Endometrial microvascular endothelial cells (primary cell): ENCODE results near the gene NAV2. TPM values are rescaled to one million over a fixed set of nuclear protein-coding genes. Genes with fewer than 3 reads are reported as not detected.
"Not testable (repeated sequence)": the region's sequence is repeated elsewhere in the genome, so short reads cannot be mapped to it uniquely, and the experiment has no call there.

Experiments used
- in situ Hi-C: cut with HindIII; loops from 2 replicates; pipeline ENCODE4 v1.10.0; 2017; ENCODE audit warnings: low sequenced_read_pairs, low pct_unique_long_range_greater_than_20kb; ENCODE audit errors: inconsistent ontology term
- total RNA-seq: library from RNA; depleted of rRNA; stranded (reverse); fragments of >200 nt; gene quantifications from one replicate; pipeline ENCODE4 v1.2.3, GENCODE V29; 2015; ENCODE audit errors: inconsistent ontology term

The NAV2 gene
- total RNA-seq, 1 donor from 2014 or later, result 27.0 TPM

DNA sequence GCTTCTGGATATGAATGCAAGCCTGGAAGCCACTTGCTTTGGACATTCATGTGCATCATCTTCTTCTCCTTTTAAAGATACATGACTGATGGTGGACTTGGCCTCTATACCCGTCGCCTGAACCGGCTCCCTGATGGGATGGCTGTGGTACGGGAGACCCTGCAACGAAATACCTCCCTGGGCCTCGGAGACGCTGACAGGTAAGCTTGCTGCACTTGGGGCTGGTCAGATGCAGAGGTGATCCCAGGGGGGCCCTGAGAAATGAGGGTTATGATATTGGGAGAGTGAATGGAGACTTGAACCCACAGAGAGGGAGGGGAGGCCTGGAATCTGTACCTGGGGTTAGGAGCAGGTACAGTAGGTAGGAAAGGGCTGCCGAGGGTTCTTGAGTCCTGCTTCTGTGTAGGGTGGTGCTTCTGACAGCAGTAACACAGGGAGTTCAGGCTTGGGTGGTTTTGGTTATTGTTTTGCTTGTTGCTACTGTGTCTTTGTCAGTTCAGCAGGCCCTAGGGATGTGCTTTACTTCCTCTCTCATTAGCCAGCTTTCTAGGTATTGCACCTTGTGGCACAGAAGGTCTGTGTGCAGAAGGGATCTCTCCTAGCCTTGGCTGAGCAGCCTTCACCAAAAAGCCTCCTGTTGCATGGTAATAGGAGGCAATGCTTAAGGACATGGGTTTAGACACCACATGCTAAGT lies 271.6 kb downstream of the NAV2 start:
- in situ Hi-C loops, result no loop called here

DNA sequence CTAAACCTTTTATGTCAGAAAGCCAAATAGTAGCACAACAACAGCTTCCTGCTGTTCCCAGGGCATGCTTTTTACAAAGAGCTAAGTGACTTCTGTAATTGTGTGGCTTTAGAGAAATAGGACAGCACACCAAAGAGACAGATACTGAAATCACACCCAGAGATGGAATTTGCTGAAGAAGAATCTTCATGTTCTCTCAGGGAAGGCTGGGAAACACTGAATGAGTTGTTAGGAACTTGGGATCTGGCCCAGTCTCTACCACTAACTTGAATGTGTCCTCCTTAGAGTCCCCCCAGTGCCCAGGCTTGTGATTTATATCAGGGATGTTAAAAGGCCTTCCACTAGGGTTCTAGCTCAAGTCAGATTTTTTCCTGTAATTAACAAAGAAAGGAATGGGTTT lies 272.5 kb downstream of the NAV2 start:
- in situ Hi-C loops, result no loop called here

DNA sequence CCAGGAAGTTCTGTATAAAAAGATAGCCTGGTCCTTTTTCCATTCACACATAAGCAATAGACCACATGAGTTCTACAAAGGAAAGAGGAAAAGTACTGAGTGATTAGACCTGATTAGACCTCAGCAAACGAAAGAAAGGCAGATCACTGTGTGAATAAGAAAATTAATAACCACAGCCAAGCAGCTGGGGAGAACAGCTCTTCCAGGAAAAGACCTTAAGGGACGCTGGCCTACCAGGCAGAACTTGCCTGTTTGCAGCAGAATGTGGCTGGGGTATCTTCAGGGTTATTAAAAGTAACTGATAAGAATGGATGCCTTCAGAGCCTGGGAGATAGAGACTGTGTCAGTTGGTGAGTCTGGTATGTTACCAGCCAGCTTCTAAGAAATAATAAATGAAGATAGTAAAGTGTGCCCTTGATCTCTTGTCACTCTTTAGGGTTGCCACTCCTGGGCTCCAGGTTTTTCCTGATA lies 274.7 kb downstream of the NAV2 start:
- in situ Hi-C loops, result no loop called here

DNA sequence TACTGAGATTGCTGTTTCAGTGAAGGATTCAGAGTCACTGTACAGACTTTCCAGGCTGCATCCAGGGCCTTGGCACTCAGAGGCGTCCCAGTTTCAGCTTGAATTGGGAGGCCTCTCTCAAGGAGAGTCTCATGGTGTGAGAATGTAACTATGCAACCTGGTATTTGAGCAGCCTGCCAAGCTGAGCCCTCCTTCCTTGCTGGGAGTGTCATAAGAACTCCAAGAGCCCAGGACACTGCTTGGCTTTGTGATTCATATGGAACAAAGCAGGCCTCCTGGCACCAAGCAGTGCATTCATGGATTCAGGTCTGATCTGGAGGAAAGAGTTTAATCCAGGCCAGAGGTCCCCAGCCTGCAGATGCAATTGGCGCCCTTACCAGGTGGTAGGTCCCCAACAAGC lies 276.0 kb downstream of the NAV2 start:
- in situ Hi-C loops, result no loop called here

DNA sequence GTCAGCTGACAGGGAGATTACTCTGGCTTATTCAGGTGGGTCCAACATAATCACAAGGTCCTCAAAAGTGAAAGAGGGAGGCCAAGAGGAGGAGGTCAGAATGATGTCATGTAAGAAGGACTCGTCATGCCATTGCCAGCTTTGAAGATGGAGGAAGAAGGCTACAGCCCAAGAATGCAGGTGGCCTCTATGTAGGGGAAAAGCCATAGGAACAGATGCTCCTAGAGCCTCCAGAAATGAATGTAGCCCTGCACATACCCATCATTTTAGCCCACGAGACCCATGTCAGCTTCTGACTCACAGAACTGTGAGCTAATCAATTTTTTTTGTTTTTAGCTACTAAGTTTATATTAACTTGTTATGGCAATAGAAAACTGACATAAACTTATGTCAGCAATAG lies 276.6 kb downstream of the NAV2 start:
- in situ Hi-C loops, result no loop called here

DNA sequence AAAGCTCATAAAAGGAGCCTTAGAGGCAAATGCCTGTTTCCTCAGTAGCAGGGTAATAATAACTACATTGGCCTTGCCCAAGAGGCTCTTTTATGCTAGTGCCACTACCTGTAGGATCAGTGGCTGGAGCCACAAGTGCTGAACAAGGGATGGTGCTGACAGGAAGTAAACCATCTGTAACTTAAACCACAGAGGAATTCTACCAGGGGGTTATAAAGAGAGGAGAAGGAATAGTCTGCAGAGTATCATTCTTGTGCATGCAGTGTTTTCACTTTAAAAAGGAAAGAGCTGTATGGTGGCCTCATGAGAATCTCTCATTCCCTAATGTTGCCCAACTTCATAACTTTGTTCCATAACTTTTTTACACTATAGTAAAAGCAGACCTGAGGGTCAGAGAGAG lies 279.5 kb downstream of the NAV2 start:
- in situ Hi-C loops, result no loop called here

DNA sequence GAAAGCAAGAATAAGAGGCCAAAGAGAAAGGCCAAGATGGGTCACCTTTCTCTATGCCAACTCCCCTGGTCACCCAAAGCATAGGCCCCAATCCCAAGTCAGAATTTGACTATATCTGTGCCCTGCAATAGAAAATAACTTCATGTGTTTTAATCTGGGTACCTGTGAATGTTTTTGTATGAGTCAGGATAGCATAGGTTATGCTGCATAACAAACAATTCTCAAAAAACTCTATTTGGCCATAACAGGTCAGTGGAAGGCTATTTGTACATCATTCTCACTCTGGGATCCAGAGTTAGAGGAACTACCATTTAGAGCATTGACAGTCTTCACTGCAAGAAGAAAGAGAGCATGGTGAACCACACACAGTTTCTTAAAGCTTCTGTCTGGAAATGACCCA lies 280.4 kb downstream of the NAV2 start:
- in situ Hi-C loops, result no loop called here

DNA sequence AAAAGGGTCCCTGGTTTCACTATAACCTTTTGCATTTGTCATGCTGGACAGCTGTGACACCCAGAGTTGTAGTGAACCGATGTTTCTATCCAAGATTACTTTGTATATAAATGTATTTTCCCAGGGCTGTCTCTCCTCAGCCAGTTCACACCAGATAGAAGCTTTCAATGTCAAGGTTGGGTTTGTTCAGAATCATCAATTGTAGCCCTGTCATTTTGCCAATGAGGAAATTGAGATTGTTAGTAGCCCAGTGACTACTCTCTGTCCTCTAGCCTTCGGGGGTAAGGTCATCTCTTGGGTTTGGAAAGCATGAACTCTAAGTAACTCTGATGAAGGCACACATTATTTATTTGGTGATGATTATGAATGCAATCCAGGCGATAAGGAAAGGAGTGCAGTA lies 282.0 kb downstream of the NAV2 start:
- in situ Hi-C loops, result no loop called here

DNA sequence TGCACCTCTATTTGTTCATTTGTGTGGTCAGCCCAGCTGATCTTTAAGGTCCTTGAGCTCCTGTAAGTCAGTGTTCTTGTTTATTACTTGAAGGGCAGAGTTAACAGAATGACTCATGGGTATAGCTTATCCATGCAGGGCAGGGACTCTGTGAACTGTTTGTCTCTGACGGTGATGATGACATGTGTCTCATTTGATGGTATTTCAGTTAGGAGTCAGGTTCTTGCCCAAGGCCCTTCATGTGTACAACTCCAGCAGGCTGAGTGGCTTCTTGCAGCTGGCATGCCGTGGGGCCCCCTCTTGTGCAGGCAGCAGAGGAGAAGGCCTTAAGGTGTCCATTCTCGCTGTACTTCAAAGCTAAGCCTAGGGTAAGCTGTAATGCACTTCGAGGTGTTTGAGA lies 282.5 kb downstream of the NAV2 start:
- in situ Hi-C loops, result no loop called here

DNA sequence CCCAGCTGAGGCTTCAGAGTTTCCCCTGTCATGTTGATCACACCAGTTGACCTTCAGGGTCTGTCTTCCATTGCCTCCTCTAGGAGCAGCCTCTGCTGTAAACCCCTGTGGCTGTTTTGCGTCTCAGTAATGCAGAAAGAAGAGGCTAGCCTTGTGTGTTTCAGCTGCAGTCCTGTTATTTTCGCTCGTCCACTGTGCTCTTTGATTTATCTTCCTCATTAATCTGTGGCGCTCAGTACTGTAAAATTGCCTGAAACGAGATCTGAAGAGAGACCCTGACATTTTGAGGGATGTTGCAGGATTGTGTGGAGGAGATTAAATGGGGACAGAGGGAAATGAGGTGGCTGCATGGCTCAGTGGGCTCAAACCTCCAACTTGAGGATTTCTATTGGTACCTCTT lies 283.9 kb downstream of the NAV2 start:
- in situ Hi-C loops, result no loop called here

DNA sequence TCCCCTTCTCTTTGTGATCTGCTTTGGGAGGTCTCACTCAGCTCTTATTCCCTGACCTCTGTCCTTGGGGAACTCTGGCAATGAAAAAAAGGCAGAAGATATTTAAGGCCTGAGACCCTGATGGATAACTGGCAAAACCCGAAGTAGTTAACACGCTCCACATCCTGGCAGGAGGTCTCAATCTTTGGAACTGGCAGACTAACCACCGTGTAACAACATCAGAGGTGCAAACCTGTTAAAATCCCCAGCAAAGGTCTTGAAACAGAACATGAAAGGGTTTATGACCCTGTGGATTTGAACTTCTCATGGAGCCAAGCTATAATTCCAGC lies 287.3 kb downstream of the NAV2 start:
- in situ Hi-C loops, result no loop called here

DNA sequence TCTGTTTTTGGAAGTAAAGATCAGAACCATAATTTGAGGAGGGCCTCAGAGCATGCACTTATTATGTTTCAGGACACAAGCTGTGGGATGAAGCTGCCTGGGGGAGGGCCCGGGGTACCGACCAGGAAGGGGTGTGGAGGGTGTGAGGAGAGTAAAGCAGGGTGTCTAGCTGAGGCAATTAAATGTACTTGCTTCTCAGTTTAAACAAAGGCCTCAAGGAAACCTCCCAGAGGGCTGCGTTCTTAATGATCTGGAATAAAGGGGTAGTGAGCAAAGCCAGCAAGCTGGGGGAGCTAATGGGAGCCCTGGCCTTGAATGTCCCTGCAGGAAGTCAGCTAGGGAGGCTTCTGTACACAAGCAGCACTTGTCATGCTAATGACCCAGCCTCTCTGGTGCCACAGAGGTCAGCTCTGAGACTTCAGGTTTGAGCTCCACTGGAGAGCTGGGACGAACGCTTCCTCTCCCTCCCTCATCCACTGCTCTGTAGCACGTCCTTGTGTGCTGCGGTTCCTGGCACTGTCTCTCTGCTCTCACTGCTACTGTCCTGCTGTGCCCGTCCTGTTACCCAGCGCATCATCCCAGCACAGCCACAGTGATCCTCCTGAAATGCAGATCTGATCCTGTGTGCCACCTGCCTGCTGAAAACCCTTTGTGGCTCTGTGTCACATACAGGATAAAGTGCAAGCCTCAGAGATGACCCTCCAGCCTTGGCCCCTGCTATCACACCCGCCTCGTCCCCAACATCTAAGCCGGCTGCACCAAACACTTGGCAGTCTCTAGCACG lies 287.9 kb downstream of the NAV2 start:
- in situ Hi-C loops, result no loop called here

DNA sequence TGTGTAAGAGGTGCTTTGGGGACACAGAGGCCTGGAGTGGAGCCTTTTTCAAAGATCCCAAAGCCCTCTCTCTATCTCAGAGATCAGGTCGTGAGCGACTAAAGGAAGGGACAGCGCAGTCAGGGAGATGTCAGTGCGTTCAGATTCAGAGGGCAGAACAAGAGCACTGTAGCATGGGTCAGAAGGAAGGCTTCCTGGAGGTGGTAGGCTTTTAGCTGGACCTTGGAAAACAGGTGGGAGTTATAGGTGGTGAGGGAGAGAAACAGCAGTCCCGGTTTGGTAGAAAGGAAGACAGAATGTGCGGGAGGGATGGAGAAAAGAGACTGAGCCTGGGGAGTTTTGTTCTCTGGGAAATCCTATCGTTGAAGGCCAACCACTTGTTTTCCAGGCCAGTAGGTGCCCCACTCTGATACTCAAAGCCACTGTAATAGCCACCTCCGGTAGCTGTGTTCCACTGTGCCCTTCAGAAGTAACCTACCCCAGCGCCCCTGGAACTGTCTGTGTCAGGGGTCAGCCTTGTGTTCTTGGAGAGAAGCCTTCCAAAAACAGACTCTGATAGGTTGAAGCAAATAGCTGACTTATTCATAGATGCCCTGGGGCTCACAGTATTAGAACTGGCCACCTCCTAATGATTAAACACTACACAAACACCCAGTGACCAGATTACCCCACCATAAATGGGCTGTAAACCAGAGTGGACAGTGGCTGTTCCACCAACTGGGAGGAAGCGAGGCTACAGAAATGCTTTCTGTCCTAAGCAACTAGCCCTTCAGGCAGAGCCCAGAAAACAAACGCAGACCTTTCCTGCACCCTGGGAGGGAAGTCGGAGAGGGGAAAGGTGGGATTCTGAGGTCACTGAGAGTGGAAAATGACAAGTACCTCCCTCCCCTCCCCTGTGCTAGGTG lies 289.9 kb downstream of the NAV2 start:
- in situ Hi-C loops, result no loop called here

DNA sequence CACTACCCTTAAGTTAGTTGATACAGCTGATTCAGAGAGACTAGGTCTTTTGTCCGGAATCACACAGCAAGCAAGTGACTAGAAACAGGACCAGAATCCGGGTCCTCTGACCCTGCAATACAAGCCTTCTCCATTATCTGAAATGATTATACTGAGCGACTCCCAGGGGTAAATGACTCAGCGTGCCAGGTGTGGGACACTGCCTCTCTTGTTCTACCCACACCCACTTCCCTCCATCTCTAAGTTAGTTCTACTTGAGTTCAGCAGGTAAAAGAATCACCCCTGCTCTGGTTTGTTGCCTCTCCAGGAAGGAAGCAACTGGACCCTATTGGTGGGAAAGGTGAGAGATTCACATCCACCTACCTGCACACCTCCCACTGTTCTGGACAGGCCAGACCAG lies 290.7 kb downstream of the NAV2 start:
- in situ Hi-C loops, result no loop called here

DNA sequence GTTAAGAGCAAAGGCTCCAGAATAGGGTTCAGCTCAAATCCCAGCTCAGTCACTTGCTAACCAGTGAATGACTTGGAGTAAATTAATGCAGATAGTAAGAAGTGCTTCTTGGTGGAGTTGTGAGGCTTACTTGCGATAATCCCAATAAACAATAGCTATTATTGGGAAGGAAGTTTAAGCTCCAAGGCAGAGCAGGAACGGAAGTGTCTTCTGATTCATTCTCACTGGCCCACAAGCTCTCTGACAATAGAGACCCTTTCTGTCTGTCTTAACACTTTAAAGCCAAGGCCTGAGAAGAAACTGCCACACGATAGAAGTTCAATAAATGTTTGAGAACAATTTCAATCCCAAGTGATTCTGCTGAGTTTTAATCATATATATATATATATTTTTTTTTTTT lies 292.2 kb downstream of the NAV2 start:
- in situ Hi-C loops, result no loop called here

DNA sequence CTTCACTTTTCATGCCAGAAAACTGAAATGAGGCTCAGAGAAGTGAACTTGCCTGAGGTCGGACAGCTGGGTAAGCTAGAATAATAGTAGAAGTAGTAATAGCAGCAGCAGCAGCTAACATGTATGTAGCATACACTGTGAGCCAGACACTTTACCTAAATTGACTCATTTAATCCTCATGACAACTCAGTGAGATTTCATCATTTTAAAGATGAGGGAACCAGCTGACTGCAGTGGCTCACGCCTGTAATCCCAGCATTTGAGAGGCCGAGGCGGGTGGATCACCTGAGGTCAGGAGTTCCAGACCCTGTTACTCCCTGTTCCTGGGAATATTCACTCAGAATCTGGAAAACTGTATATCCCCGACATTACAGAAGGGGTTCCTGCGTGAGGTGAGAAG lies 293.1 kb downstream of the NAV2 start:
- in situ Hi-C loops, result no loop called here

DNA sequence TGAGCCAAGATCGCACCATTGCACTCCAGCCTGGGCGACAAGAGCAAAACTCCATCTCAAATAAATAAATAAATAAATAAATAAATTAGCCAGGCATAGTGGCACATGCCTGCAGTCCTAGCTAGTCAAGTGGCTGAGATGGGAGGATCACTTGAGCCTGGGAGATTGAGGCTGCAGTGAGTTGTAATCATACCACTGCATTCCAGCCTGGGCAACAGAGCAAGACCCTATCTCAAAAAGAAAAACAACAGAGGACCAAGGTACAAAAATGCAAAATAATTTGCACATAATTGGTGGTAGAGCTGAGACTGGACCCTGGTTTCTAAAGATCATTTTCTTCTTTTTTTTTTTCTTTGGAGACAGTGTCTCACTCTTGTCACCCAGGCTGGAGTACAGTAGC lies 294.0 kb downstream of the NAV2 start:
- in situ Hi-C loops, result not testable (repeated sequence)

DNA sequence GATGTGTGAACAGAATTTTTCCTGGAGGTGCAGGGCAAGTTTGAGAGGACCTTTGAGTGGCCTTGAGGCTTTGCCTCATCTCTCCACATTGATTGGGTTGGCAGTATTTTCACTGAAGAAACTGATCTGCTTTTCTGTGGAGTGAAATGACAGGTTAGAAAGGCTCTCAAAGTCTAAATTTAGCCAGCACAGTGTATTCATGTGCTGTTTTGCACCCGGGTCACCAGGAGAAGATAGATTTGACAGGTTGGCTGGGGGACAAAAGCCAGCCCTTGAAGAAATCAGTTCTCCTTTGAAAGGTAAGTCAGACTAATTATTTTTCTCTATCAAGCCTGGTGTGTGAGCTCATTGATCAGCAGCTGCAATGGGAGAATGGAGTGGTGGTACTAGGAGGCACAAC lies 294.7 kb downstream of the NAV2 start:
- in situ Hi-C loops, result no loop called here

DNA sequence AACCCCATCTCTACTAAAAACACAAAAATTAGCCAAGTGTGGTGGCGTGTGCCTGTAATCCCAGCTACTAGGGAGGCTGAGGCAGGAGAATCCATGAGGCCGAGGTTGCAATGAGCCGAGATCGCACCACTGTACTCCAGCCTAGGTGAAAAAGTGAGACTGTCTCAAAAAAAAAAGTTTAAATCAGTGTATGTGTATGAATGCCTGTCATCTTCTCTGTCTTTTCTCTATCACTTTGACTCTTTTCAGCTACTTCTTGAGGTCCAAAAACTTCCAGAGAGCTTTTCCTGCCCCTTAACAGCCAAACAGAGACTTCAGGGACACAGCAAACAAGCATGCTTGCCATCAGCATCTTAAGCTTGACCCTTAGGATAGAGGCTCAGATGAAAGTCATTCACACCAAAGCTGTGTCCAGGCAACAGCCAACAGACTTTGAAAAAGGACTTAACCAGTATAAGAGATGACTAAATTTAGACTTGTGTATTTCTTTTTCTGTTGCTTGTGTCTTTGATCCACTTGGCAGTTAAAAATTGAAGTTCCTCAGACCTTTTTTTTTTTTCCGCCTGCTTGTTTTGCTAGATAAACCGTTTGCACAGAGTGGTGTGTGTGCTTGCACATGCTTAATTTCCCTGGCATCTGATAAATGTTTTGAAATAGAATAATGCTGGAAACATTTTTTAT lies 295.7 kb downstream of the NAV2 start:
- in situ Hi-C loops, result no loop called here
